Neural crest cell (in vitro differentiated cells): ENCODE measurements around the gene CTDSPL. TPM values are rescaled to one million over a fixed set of nuclear protein-coding genes. Genes with fewer than 3 reads are reported as not detected.

Experiments
- DNase-seq: peaks from one replicate; pipeline ENCODE4 v3.0.0; 2021; ENCODE audit warnings: low read depth, mixed read lengths, low spot score
- H3K27ac Mint-ChIP-seq: one replicate; pipeline ENCODE4 v1.8.0; 2021; ENCODE audit warnings: mild to moderate bottlenecking, mixed read lengths; ENCODE audit not compliant: unreplicated experiment
- H3K27me3 Mint-ChIP-seq: 2 replicates; pipeline ENCODE4 v1.8.0; 2021; ENCODE audit warnings: low read depth, mild to moderate bottlenecking, mixed read lengths
- H3K36me3 Mint-ChIP-seq: 2 replicates; pipeline ENCODE4 v1.8.0; 2021; ENCODE audit warnings: low read depth, mild to moderate bottlenecking, mixed read lengths
- H3K4me1 Mint-ChIP-seq: 2 replicates; pipeline ENCODE4 v1.8.0; 2021; ENCODE audit warnings: mixed read lengths
- H3K4me3 Mint-ChIP-seq: one replicate; pipeline ENCODE4 v1.8.0; 2021; ENCODE audit warnings: mild to moderate bottlenecking, mixed read lengths
- H3K9me3 Mint-ChIP-seq: 2 replicates; pipeline ENCODE4 v1.8.0; 2021; ENCODE audit warnings: mixed read lengths
- CTCF ChIP-seq: fragments of 200-600 bp; sonication (generic); conservative IDR thresholded peaks from 2 replicates; pipeline ENCODE4 v1.5.0; 2021; ENCODE audit warnings: antibody characterized with exemption, mild to moderate bottlenecking
- total RNA-seq: library from RNA; stranded (reverse); gene quantifications from 2 replicates; pipeline ENCODE4 v1.2.1, GENCODE V29; 2021

The CTDSPL gene
- total RNA-seq, 1 donor from 2014 or later: 42.2 TPM

- no peak for DNase-seq
- peaks cover 11% of the 10 kb centered on the region for H3K4me1 Mint-ChIP-seq
- H3K4me3 Mint-ChIP-seq: no peak overlapping the region
- H3K27me3 Mint-ChIP-seq: no peaks in the 10 kb centered on the region
- H3K27ac Mint-ChIP-seq: no peak overlapping the region
- peaks cover 9% of the 10 kb centered on the region for H3K36me3 Mint-ChIP-seq
- no peak for TF ChIP-seq CTCF
- no peaks in the 10 kb centered on the region for H3K9me3 Mint-ChIP-seq
Observed at GRCh38 chr3:37825744-37826400, 35.8 kb upstream of the CTDSPL start.

- Mint-ChIP-seq H3K4me1 (peaks cover 11% of the 10 kb centered on the region), H3K27ac (no peak overlapping the region), H3K27me3 (no peaks in the 10 kb centered on the region), H3K36me3 (peaks cover 9% of the 10 kb centered on the region), H3K9me3 (no peaks in the 10 kb centered on the region), H3K4me3 (no peak overlapping the region)
- DNase-seq: no peak
- no peak for TF ChIP-seq CTCF
Observed at GRCh38 chr3:37826502-37826901, 35.2 kb upstream of the CTDSPL start.

- no peaks in the 10 kb centered on the region for H3K27me3 Mint-ChIP-seq
- no peak overlapping the region for H3K4me3 Mint-ChIP-seq
- TF ChIP-seq CTCF: no peak
- peaks cover 9% of the 10 kb centered on the region for H3K36me3 Mint-ChIP-seq
- H3K9me3 Mint-ChIP-seq: no peaks in the 10 kb centered on the region
- H3K4me1 Mint-ChIP-seq: peaks cover 11% of the 10 kb centered on the region
- H3K27ac Mint-ChIP-seq: no peak overlapping the region
- DNase-seq: no peak
Observed at GRCh38 chr3:37826933-37827332, 34.7 kb upstream of the CTDSPL start.

GRCh38 chr3:37832480-37832879 is 29.2 kb upstream of the CTDSPL start:
- TF ChIP-seq CTCF: no peak
- H3K36me3 Mint-ChIP-seq: peaks cover 11% of the 10 kb centered on the region
- H3K9me3 Mint-ChIP-seq: no peaks in the 10 kb centered on the region
- H3K4me3 Mint-ChIP-seq: no peak overlapping the region
- no peak for DNase-seq
- no peaks in the 10 kb centered on the region for H3K27me3 Mint-ChIP-seq
- no peaks in the 10 kb centered on the region for H3K4me1 Mint-ChIP-seq
- peak overlapping the region; percentile 90 for H3K27ac Mint-ChIP-seq

- H3K4me1 Mint-ChIP-seq: no peaks in the 10 kb centered on the region
- H3K27me3 Mint-ChIP-seq: no peaks in the 10 kb centered on the region
- H3K4me3 Mint-ChIP-seq: no peak overlapping the region
- TF ChIP-seq CTCF: no peak
- H3K36me3 Mint-ChIP-seq: peaks cover 4% of the 10 kb centered on the region
- no peak for DNase-seq
- no peak overlapping the region for H3K27ac Mint-ChIP-seq
- no peaks in the 10 kb centered on the region for H3K9me3 Mint-ChIP-seq
Observed at GRCh38 chr3:37833302-37834186, 28.1 kb upstream of the CTDSPL start.
